Measurements from ENCODE around the gene LOXHD1.

Gene LOXHD1

GRCh38 chr18:46677611-46678010 is 20.6 kb upstream of the LOXHD1 start:
- DNase-seq (no peak), ATAC-seq (ENCODE audit: insufficient read depth, low read depth) (no peak)
- H3K79me2 ChIP-seq (ENCODE audit: insufficient read depth, low read length): no peaks in the 10 kb centered on the region
- no peaks in the 10 kb centered on the region for H3K4me1 ChIP-seq (ENCODE audit: insufficient read depth, low read length)
- no peak overlapping the region for H3K4me3 ChIP-seq (ENCODE audit: low read depth in 1 of 2, low read length in 2 of 2)
- H3K9ac ChIP-seq (ENCODE audit: low read depth, low read length): no peak overlapping the region
- no peaks in the 10 kb centered on the region for H3K36me3 ChIP-seq (ENCODE audit: insufficient read depth, low read length)
- no peak overlapping the region for H3K4me2 ChIP-seq (ENCODE audit: insufficient read depth, low read length)
- no peak overlapping the region for H3K27ac ChIP-seq (ENCODE audit: low read length)
- peaks cover 3% of the 10 kb centered on the region; the same call in 1 of the 2 replicates for H4K20me1 ChIP-seq (ENCODE audit: insufficient read depth, low read length)
- no peak overlapping the region for H2AFZ ChIP-seq (ENCODE audit: low read depth, low read length)
- no peaks in the 10 kb centered on the region for H3K9me3 ChIP-seq (ENCODE audit: insufficient read depth, low read length, severe bottlenecking)
- H3K27me3 ChIP-seq (ENCODE audit: insufficient read depth, low read length, poor library complexity): peaks cover 24% of the 10 kb centered on the region
- TF ChIP-seq EZH2 (IDR thresholded peaks at IDR 0.05; ENCODE audit: borderline replicate concordance, low read depth, low read length, severe bottlenecking) (no peak), CTCF (IDR thresholded peaks at IDR 0.05; ENCODE audit: borderline replicate concordance, extremely low read depth, low read length, poor library complexity, severe bottlenecking) (no peak)

DNA sequence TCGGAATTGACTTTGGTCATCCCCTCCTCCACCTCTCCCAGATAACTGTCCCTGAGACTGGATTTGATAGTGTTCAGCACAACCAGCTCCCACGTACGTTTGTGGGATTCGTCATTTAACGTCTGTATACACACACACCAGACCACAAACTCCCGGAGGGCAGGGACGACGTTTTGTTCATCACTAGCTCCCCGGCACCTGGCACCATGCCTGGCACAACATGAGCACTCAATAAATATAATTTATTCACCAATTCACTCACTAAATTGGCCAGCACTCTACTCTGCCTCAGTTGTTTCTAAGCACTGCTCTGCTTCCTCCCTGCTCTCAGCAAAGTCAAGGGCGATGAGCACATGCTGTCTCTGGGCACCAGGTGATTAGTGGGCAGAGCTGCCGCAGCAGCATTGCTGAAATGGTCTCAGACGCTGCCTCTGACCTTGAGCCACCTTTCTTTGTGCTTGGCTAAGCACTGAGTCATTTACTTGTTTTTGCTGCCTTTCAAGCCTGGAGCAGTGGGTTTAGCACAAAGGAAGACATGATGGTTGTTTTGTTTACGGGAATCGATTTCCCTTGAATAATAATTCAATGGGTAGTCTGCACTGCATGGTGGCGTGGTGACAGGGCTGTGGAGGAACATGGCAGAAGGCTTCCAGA is 19.3 kb upstream of the LOXHD1 start:
- no peak overlapping the region for H3K27ac ChIP-seq (ENCODE audit: low read length)
- no peak for TF ChIP-seq EZH2 (IDR thresholded peaks at IDR 0.05; ENCODE audit: borderline replicate concordance, low read depth, low read length, severe bottlenecking)
- TF ChIP-seq CTCF (IDR thresholded peaks at IDR 0.05; ENCODE audit: borderline replicate concordance, extremely low read depth, low read length, poor library complexity, severe bottlenecking): no peak
- H3K27me3 ChIP-seq (ENCODE audit: insufficient read depth, low read length, poor library complexity): peaks cover 24% of the 10 kb centered on the region
- no peak overlapping the region for H3K4me2 ChIP-seq (ENCODE audit: insufficient read depth, low read length)
- H3K9me3 ChIP-seq (ENCODE audit: insufficient read depth, low read length, severe bottlenecking): no peaks in the 10 kb centered on the region
- ATAC-seq (ENCODE audit: insufficient read depth, low read depth): no peak
- no peak overlapping the region for H2AFZ ChIP-seq (ENCODE audit: low read depth, low read length)
- H3K79me2 ChIP-seq (ENCODE audit: insufficient read depth, low read length): no peaks in the 10 kb centered on the region
- H3K9ac ChIP-seq (ENCODE audit: low read depth, low read length): no peak overlapping the region
- no peaks in the 10 kb centered on the region for H3K4me1 ChIP-seq (ENCODE audit: insufficient read depth, low read length)
- H4K20me1 ChIP-seq (ENCODE audit: insufficient read depth, low read length): peaks cover 3% of the 10 kb centered on the region; the same call in 1 of the 2 replicates
- H3K4me3 ChIP-seq (ENCODE audit: low read depth in 1 of 2, low read length in 2 of 2): no peak overlapping the region
- H3K36me3 ChIP-seq (ENCODE audit: insufficient read depth, low read length): no peaks in the 10 kb centered on the region
- no peak for DNase-seq

GRCh38 chr18:46675112-46675511 is 18.1 kb upstream of the LOXHD1 start:
- no peak overlapping the region for H3K4me3 ChIP-seq (ENCODE audit: low read depth in 1 of 2, low read length in 2 of 2)
- DNase-seq (no peak), ATAC-seq (ENCODE audit: insufficient read depth, low read depth) (no peak)
- no peaks in the 10 kb centered on the region for H3K9me3 ChIP-seq (ENCODE audit: insufficient read depth, low read length, severe bottlenecking)
- H3K27me3 ChIP-seq (ENCODE audit: insufficient read depth, low read length, poor library complexity): peaks cover 24% of the 10 kb centered on the region
- H3K4me2 ChIP-seq (ENCODE audit: insufficient read depth, low read length): no peak overlapping the region
- H3K27ac ChIP-seq (ENCODE audit: low read length): no peak overlapping the region
- no peak for TF ChIP-seq EZH2 (IDR thresholded peaks at IDR 0.05; ENCODE audit: borderline replicate concordance, low read depth, low read length, severe bottlenecking)
- TF ChIP-seq CTCF (IDR thresholded peaks at IDR 0.05; ENCODE audit: borderline replicate concordance, extremely low read depth, low read length, poor library complexity, severe bottlenecking): no peak
- H3K36me3 ChIP-seq (ENCODE audit: insufficient read depth, low read length): no peaks in the 10 kb centered on the region
- peaks cover 3% of the 10 kb centered on the region; the same call in 1 of the 2 replicates for H4K20me1 ChIP-seq (ENCODE audit: insufficient read depth, low read length)
- no peak overlapping the region for H2AFZ ChIP-seq (ENCODE audit: low read depth, low read length)
- no peak overlapping the region for H3K9ac ChIP-seq (ENCODE audit: low read depth, low read length)
- no peaks in the 10 kb centered on the region for H3K79me2 ChIP-seq (ENCODE audit: insufficient read depth, low read length)
- H3K4me1 ChIP-seq (ENCODE audit: insufficient read depth, low read length): no peaks in the 10 kb centered on the region
